HL-60/S4 treated with retinoic acid at 250 ng/mL for 4 days and 3 days (cell line): ENCODE data around the gene FANCF.
"Not testable (repeated sequence)": the region's sequence is repeated elsewhere in the genome, so short reads cannot be mapped to it uniquely, and the experiment has no call there.

ENCODE experiments used
- in situ Hi-C: fragments of 300-500 bp; cut with MboI; formaldehyde crosslinking; loops from 2 replicates; pipeline ENCODE4 v1.7.0; 2022; ENCODE audit warnings: low sequenced_read_pairs

Gene FANCF

GRCh38 chr11:22625448-22626287 lies at the start of gene FANCF:
Gene FANCF, minus strand, starts transcription at chr11:22625823. Its CDS starts 13 bp downstream, at chr11:22625810.
- in situ Hi-C loops: no loop called here

GRCh38 chr11:22674470-22675439 lies 49.1 kb upstream of the FANCF start:
- in situ Hi-C loops: no loop called here

GRCh38 chr11:22671751-22672150 lies 46.1 kb upstream of the FANCF start:
- in situ Hi-C loops: no loop called here

- in situ Hi-C loops: no loop called here
These were observed 45.2 kb upstream of the FANCF start for GRCh38 chr11:22670830-22671229.

- in situ Hi-C loops: no loop called here
These were observed 43.7 kb upstream of the FANCF start for GRCh38 chr11:22669368-22669767.

GRCh38 chr11:22668005-22668796 lies 42.6 kb upstream of the FANCF start:
- in situ Hi-C loops: no loop called here

GRCh38 chr11:22666688-22667439 lies 41.2 kb upstream of the FANCF start:
- in situ Hi-C loops: no loop called here

- in situ Hi-C loops: no loop called here
These were observed 40.7 kb upstream of the FANCF start, which contains the start of gene GAS2 for GRCh38 chr11:22666325-22666687. Gene GAS2, plus strand, starts transcription at chr11:22666611. Its CDS starts 8,259 bp downstream, at chr11:22674870.

GRCh38 chr11:22659783-22660182 lies 34.2 kb upstream of the FANCF start:
- in situ Hi-C loops: no loop called here

GRCh38 chr11:22657101-22657694 lies 31.6 kb upstream of the FANCF start:
- in situ Hi-C loops: no loop called here

GRCh38 chr11:22656130-22656529 lies 30.5 kb upstream of the FANCF start:
- in situ Hi-C loops: no loop called here

GRCh38 chr11:22652346-22652745 lies 26.7 kb upstream of the FANCF start:
- in situ Hi-C loops: not testable (repeated sequence)

GRCh38 chr11:22641559-22641958 lies 15.9 kb upstream of the FANCF start:
- in situ Hi-C loops: no loop called here

GRCh38 chr11:22640862-22641261 lies 15.2 kb upstream of the FANCF start:
- in situ Hi-C loops: no loop called here

- in situ Hi-C loops: no loop called here
These were observed 10.1 kb upstream of the FANCF start for GRCh38 chr11:22635689-22636088.

- in situ Hi-C loops: no loop called here
These were observed 9.4 kb upstream of the FANCF start for GRCh38 chr11:22634897-22635629.

- in situ Hi-C loops: no loop called here
These were observed 7.8 kb upstream of the FANCF start for GRCh38 chr11:22633354-22633902.

- in situ Hi-C loops: no loop called here
These were observed 1.8 kb upstream of the FANCF start for GRCh38 chr11:22627421-22627820.
